ENCODE data around the gene UNK. TPM values are rescaled to one million over a fixed set of nuclear protein-coding genes. Genes with fewer than 3 reads are reported as not detected.

The UNK gene
- total and polyA plus RNA-seq, 2 donors (not counting 1 experiment from before 2014, with no cell fraction given): 35.5 to 70.3 TPM

DNA sequence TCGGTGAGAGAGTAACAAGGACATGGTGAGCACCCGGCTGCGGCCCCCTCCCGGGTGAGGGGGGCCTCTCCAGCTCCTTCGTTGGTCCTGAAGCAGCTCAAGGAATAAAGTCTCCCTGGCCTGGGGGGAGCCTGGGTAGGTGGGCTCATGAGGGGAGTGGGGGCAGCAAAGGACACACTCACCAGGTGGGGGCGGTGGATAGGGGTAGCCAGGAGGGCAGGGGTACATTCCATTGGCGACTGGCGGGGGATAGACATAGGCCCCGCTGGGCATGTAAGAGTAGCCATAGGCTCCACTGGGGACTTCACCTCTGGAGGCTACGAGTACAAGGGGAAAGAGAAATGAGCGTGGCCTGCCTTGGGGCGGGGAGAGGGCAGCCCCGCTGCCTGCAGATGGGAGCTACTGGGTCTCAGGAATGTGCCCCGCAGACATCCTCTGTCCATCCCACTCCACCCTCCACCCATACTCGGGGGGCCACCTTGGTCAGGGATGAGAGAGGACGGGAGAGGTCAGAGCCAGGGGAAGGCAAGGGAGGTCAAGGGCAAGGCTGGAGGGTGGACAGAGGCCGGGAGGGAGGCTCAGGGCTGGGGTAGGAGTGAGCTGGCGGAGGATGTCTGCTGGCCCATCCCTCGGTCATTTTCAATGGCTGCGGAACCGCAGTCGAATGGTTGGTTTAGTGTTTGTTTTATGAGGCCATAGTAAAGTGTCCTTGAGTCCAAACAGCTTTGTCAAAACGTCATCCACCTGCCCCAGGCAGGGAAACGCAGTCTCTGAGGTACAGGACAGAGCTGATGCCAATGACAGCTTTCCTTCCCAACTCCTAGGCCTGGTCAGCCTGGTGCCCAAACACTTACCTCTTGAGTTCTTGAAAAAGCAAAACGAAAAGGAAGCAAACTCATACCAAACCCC is 63.3 kb downstream of the UNK start:
- POLR2A ChIA-PET: interaction anchor here (0.6 to 4.5 kb wide), 3 partner anchors 7 to 63 kb away, joined by 3 to 82 read pairs (median 4); partner anchors contain the start of genes MRPL38 and WBP2
- no peaks in the 10 kb centered on the region for H3K27me3 Mint-ChIP-seq
- no peak overlapping the region for H3K4me3 ChIP-seq (ENCODE audit: control extremely low read depth in 1 of 5, extremely low read depth in 1 of 5, insufficient read depth in 1 of 5, low read depth in 2 of 5, low read length in 4 of 5)
- TF ChIP-seq, protein P1, sequence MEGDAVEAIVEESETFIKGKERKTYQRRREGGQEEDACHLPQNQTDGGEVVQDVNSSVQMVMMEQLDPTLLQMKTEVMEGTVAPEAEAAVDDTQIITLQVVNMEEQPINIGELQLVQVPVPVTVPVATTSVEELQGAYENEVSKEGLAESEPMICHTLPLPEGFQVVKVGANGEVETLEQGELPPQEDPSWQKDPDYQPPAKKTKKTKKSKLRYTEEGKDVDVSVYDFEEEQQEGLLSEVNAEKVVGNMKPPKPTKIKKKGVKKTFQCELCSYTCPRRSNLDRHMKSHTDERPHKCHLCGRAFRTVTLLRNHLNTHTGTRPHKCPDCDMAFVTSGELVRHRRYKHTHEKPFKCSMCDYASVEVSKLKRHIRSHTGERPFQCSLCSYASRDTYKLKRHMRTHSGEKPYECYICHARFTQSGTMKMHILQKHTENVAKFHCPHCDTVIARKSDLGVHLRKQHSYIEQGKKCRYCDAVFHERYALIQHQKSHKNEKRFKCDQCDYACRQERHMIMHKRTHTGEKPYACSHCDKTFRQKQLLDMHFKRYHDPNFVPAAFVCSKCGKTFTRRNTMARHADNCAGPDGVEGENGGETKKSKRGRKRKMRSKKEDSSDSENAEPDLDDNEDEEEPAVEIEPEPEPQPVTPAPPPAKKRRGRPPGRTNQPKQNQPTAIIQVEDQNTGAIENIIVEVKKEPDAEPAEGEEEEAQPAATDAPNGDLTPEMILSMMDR (IDR thresholded peaks at IDR 0.05): no peak
- no peak for TF ChIP-seq EZH2 (IDR thresholded peaks at IDR 0.05; ENCODE audit: borderline replicate concordance, insufficient read depth, low read depth, low read length, poor library complexity, severe bottlenecking)
- H3K4me1 Mint-ChIP-seq: peaks cover 30% of the 10 kb centered on the region
- H3K9me3 Mint-ChIP-seq (ENCODE audit: insufficient read depth): no peaks in the 10 kb centered on the region
- peaks cover 51% of the 10 kb centered on the region for H3K79me2 ChIP-seq (ENCODE audit: control insufficient read depth, insufficient read depth, low read length)
- intact Hi-C loops (cut with micrococcal nuclease): loop anchor here (10.0 kb wide), 1 partner anchor 157 kb away; the partner anchor contains the start of gene CDK3
- H3K9ac ChIP-seq (ENCODE audit: low read length): no peak overlapping the region
- no peak overlapping the region for H3K4me3 Mint-ChIP-seq
- peaks cover 14 to 41% of the 10 kb centered on the region in 2 donors for H3K4me1 ChIP-seq (ENCODE audit: control insufficient read depth in 2 of 2, insufficient read depth in 2 of 2, low read length in 2 of 2)
- H3K27ac ChIP-seq (ENCODE audit: low read length in 2 of 2): no peak overlapping the region
- WGBS (ENCODE audit: insufficient coverage): 95% methylated on average over 16 of the region's 25 CpGs
- ATAC-seq (ENCODE audit: low read depth): no peak
- H3K27ac Mint-ChIP-seq: no peak overlapping the region
- no peaks in the 10 kb centered on the region for H3K27me3 ChIP-seq (replicated peaks in 1 of 4; ENCODE audit: control extremely low read depth in 1 of 4, control insufficient read depth in 3 of 4, insufficient read depth in 4 of 4, low read length in 3 of 4)
- CTCF ChIA-PET: interaction anchor here (0.7 to 7.2 kb wide), 13 partner anchors 7 to 154 kb away, joined by 3 to 53 read pairs (median 5); partner anchors contain the start of genes GALK1 and WBP2
- peaks cover 7 to 58% of the 10 kb centered on the region in 2 experiments for H3K36me3 ChIP-seq (replicated peaks in 1 of 2; ENCODE audit: control extremely low read depth in 1 of 2, control insufficient read depth in 1 of 2, extremely low read depth in 1 of 2, insufficient read depth in 2 of 2, low read length in 1 of 2)
- no peak for DNase-seq
- no peak overlapping the region for H2AFZ ChIP-seq (ENCODE audit: insufficient read depth, low read depth, low read length, poor library complexity, severe bottlenecking)
- no peak overlapping the region for H3K4me2 ChIP-seq (replicated peaks; ENCODE audit: low read depth, low read length, poor library complexity, severe bottlenecking)
- H4K20me1 ChIP-seq (ENCODE audit: control insufficient read depth, insufficient read depth, low read length, poor library complexity, severe bottlenecking): peaks cover 18% of the 10 kb centered on the region
- no peaks in the 10 kb centered on the region for H3K9me3 ChIP-seq (ENCODE audit: control extremely low read depth in 1 of 3, control insufficient read depth in 2 of 3, insufficient read depth in 1 of 3, low read length in 2 of 3)

Data from B cell (primary cell).